K562 (cell line): ENCODE measurements around the gene WDR18. TPM values are rescaled to one million over a fixed set of nuclear protein-coding genes. Genes with fewer than 3 reads are reported as not detected.
A peak's percentile ranks its signal among the peaks of the same experiment; 100 is the strongest.

Experiments
- CBFA2T2 ChIP-seq: fragments of 450-650 bp; conservative IDR thresholded peaks from 2 replicates; pipeline ENCODE4 v1.6.1; 2017; ENCODE audit warnings: mild to moderate bottlenecking
- MCM2 ChIP-seq: fragments of 450-650 bp; IDR thresholded peaks from 2 replicates; pipeline ENCODE4 v1.6.1; 2017; ENCODE audit warnings: low read depth, mild to moderate bottlenecking
- MTF1 ChIP-seq: fragments of 250-450 bp; sonication (Bioruptor Pico); IDR thresholded peaks from 2 replicates; pipeline ENCODE4 v1.9.0; 2021; ENCODE audit warnings: moderate library complexity, mild to moderate bottlenecking, inconsistent platforms, borderline replicate concordance
- NBN ChIP-seq: fragments of 450-650 bp; IDR thresholded peaks from 2 replicates; pipeline ENCODE4 v1.6.1; 2016; ENCODE audit warnings: low read depth, mild to moderate bottlenecking
- NFXL1 ChIP-seq: fragments of 450-650 bp; formaldehyde crosslinking; IDR thresholded peaks from 2 replicates; pipeline ENCODE4 v1.4.0; 2021; ENCODE audit warnings: mild to moderate bottlenecking
- NR4A1 ChIP-seq, 2 experiments: fragments of 250-450 bp in 1 of 2; fragments of 450-650 bp in 1 of 2; sonication (Bioruptor Pico) in 1 of 2; IDR thresholded peaks; 2 replicates each; pipeline versions ENCODE4 v1.4.0 to v1.6.1; 2016 to 2020; ENCODE audit warnings: mild to moderate bottlenecking in 2 of 2, missing compliant biosample characterization in 1 of 2, missing genetic modification characterization in 1 of 2, moderate library complexity in 1 of 2
- RBM25 ChIP-seq: fragments of 200-400 bp; formaldehyde crosslinking; IDR thresholded peaks from 2 replicates; pipeline ENCODE4 v1.6.1; 2018; ENCODE audit warnings: low read length, low read depth, moderate library complexity; ENCODE audit not compliant: severe bottlenecking
- SRF ChIP-seq, 2 experiments: fragments of 250-450, 450-650 bp in 1 of 2; sonication (Bioruptor Pico) in 1 of 2; sonication (generic) in 1 of 2; formaldehyde crosslinking; IDR thresholded peaks; 2 replicates each; pipeline versions ENCODE4 v1.5.0 to v1.5.1; 2020 to 2022; ENCODE audit warnings: mild to moderate bottlenecking in 1 of 2, missing genetic modification reagents in 1 of 2
- ZNF449 ChIP-seq: fragments of 250-450 bp; sonication (Bioruptor Pico); IDR thresholded peaks from 2 replicates; pipeline ENCODE4 v1.8.0; 2022; ENCODE audit warnings: moderate library complexity, mild to moderate bottlenecking, inconsistent platforms
- ZNF57 ChIP-seq: fragments of 450-650 bp; formaldehyde crosslinking; IDR thresholded peaks from 2 replicates; pipeline ENCODE4 v1.4.0; 2020; ENCODE audit warnings: mild to moderate bottlenecking, moderate library complexity
- ZSCAN29 ChIP-seq: fragments of 450-650 bp; IDR thresholded peaks from 2 replicates; pipeline ENCODE4 v1.6.1; 2017
- polyA plus RNA-seq, 8 experiments: library from polyadenylated mRNA; depleted of rRNA in 4 of 8; stranded (reverse) in 5 of 8; unstranded in 3 of 8; fragments of >200 nt; fragmentation: Nextera tagmentation in 2 of 8; fragmentation: Illumina TruSeq in 1 of 8; extraction: Ambion mirVana in 2 of 8; extraction: Trizol in 1 of 8; gene quantifications; 2 replicates each; pipeline versions ENCODE4 v1.2.1 to v1.2.3, GENCODE V29; 2011 to 2014; ENCODE audit warnings: inconsistent platforms in 1 of 8, missing spikeins in 1 of 8
- total RNA-seq, 7 experiments: library from RNA; depleted of rRNA in 6 of 7; stranded (reverse); fragments of >200 nt in 6 of 7; fragmentation: Illumina TruSeq in 2 of 7; extraction: Trizol in 2 of 7; gene quantifications; 2 replicates each; pipeline versions ENCODE4 v1.2.1 to v1.2.3, GENCODE V29; 2011 to 2021; ENCODE audit warnings: low replicate concordance in 1 of 7
- TF ChIP-seq, protein P1 (sequence below): sonication (generic); IDR thresholded peaks from 2 replicates; pipeline ENCODE4 v1.6.1; 2016
- TF ChIP-seq, protein P2 (sequence below): fragments of 250-450 bp; sonication (Bioruptor Pico); IDR thresholded peaks from 2 replicates; pipeline ENCODE4 v1.8.0; 2022; ENCODE audit warnings: moderate library complexity, mild to moderate bottlenecking, inconsistent platforms
- TF ChIP-seq, protein P3 (sequence below): fragments of 150-350 bp; IDR thresholded peaks from 2 replicates; pipeline ENCODE4 v1.6.1; 2014; ENCODE audit warnings: low read depth, mild to moderate bottlenecking, low read length, borderline replicate concordance

The WDR18 gene
- total and polyA plus RNA-seq, 9 of the 15 experiments (the other 6 are each of a cell fraction or from before 2014, with no cell fraction given): 0.65 to 181 (median 30.1) TPM

GRCh38 chr19:952680-953444 lies 31.3 kb upstream of the WDR18 start (continued):
- TF ChIP-seq, protein P1, sequence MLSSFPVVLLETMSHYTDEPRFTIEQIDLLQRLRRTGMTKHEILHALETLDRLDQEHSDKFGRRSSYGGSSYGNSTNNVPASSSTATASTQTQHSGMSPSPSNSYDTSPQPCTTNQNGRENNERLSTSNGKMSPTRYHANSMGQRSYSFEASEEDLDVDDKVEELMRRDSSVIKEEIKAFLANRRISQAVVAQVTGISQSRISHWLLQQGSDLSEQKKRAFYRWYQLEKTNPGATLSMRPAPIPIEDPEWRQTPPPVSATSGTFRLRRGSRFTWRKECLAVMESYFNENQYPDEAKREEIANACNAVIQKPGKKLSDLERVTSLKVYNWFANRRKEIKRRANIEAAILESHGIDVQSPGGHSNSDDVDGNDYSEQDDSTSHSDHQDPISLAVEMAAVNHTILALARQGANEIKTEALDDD: no peak
- TF ChIP-seq CBFA2T2 (no peak), NR4A1 (CRISPR knock-in tag; IDR thresholded peaks at IDR 0.05) (0 out of 2 replicates have a peak, but pooled peaks have one; percentile 74), NR4A1 (tag; IDR thresholded peaks at IDR 0.05) (no peak), NBN (no peak), MTF1 (CRISPR knock-in tag) (no peak), NFXL1 (CRISPR knock-in tag) (no peak), RBM25 (no peak), MCM2 (no peak), ZNF449 (no peak), ZNF57 (CRISPR knock-in tag) (no peak), ZSCAN29 (no peak), SRF (CRISPR knock-in tag; IDR thresholded peaks at IDR 0.05) (no peak)
- TF ChIP-seq, protein P2, sequence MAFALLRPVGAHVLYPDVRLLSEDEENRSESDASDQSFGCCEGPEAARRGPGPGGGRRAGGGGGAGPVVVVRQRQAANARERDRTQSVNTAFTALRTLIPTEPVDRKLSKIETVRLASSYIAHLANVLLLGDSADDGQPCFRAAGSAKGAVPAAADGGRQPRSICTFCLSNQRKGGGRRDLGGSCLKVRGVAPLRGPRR (CRISPR knock-in tag): 0 out of 2 replicates have a peak, but pooled peaks have one; percentile 17
- TF ChIP-seq, protein P3, sequence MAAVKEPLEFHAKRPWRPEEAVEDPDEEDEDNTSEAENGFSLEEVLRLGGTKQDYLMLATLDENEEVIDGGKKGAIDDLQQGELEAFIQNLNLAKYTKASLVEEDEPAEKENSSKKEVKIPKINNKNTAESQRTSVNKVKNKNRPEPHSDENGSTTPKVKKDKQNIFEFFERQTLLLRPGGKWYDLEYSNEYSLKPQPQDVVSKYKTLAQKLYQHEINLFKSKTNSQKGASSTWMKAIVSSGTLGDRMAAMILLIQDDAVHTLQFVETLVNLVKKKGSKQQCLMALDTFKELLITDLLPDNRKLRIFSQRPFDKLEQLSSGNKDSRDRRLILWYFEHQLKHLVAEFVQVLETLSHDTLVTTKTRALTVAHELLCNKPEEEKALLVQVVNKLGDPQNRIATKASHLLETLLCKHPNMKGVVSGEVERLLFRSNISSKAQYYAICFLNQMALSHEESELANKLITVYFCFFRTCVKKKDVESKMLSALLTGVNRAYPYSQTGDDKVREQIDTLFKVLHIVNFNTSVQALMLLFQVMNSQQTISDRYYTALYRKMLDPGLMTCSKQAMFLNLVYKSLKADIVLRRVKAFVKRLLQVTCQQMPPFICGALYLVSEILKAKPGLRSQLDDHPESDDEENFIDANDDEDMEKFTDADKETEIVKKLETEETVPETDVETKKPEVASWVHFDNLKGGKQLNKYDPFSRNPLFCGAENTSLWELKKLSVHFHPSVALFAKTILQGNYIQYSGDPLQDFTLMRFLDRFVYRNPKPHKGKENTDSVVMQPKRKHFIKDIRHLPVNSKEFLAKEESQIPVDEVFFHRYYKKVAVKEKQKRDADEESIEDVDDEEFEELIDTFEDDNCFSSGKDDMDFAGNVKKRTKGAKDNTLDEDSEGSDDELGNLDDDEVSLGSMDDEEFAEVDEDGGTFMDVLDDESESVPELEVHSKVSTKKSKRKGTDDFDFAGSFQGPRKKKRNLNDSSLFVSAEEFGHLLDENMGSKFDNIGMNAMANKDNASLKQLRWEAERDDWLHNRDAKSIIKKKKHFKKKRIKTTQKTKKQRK: no peak
